GM18505 (cell line): ENCODE data around the gene DLEC1.

Experiments used
- ATAC-seq: cut with Tn5 transposase; IDR thresholded peaks from one replicate; pipeline ENCODE4 v1.9.1; 2021; ENCODE audit not compliant: unreplicated experiment
- POLR2A ChIP-seq: IDR thresholded peaks from 4 replicates; pipeline ENCODE4 v1.6.1; 2011; ENCODE audit warnings: borderline replicate concordance; ENCODE audit not compliant: insufficient read depth, insufficient read length; ENCODE audit errors: extremely low read depth

Gene DLEC1

GRCh38 chr3:38114052-38114874, 75.3 kb downstream of the DLEC1 start:
- no peak for TF ChIP-seq POLR2A
- no peak for ATAC-seq

- TF ChIP-seq POLR2A = no peak
- ATAC-seq = no peak
Measured at GRCh38 chr3:38114875-38115644, 76.1 kb downstream of the DLEC1 start.

- TF ChIP-seq POLR2A = no peak
Measured at GRCh38 chr3:38115645-38116427, 76.8 kb downstream of the DLEC1 start.

GRCh38 chr3:38116471-38117162, 77.6 kb downstream of the DLEC1 start:
- ATAC-seq = no peak
- TF ChIP-seq POLR2A = no peak

More at GRCh38 chr3:38115645-38116427, 76.8 kb downstream of the DLEC1 start:
- ATAC-seq = no peak

- TF ChIP-seq POLR2A = no peak
- ATAC-seq = no peak
Measured at GRCh38 chr3:38117163-38117716, 78.2 kb downstream of the DLEC1 start.

GRCh38 chr3:38117748-38118420, 78.9 kb downstream of the DLEC1 start:
- TF ChIP-seq POLR2A = no peak
- ATAC-seq = no peak

- ATAC-seq = no peak
- TF ChIP-seq POLR2A = no peak
Measured at GRCh38 chr3:38118421-38119247, 79.6 kb downstream of the DLEC1 start.

- no peak for ATAC-seq
- no peak for TF ChIP-seq POLR2A
Measured at GRCh38 chr3:38119248-38119544, 80.2 kb downstream of the DLEC1 start.

GRCh38 chr3:38119821-38120692, 81.0 kb downstream of the DLEC1 start:
- no peak for TF ChIP-seq POLR2A
- no peak for ATAC-seq

GRCh38 chr3:38120693-38121450, 81.9 kb downstream of the DLEC1 start:
- no peak for TF ChIP-seq POLR2A
- no peak for ATAC-seq
